HG02885 (cell line): ENCODE data around the gene KISS1R.
"Not testable (repeated sequence)": the region's sequence is repeated elsewhere in the genome, so short reads cannot be mapped to it uniquely, and the experiment has no call there.

Experiments
- ATAC-seq: cut with Tn5 transposase; IDR thresholded peaks from one replicate; pipeline ENCODE4 v1.9.1; 2021; ENCODE audit warnings: mild to moderate bottlenecking; ENCODE audit not compliant: unreplicated experiment, poor library complexity

Gene KISS1R

DNA sequence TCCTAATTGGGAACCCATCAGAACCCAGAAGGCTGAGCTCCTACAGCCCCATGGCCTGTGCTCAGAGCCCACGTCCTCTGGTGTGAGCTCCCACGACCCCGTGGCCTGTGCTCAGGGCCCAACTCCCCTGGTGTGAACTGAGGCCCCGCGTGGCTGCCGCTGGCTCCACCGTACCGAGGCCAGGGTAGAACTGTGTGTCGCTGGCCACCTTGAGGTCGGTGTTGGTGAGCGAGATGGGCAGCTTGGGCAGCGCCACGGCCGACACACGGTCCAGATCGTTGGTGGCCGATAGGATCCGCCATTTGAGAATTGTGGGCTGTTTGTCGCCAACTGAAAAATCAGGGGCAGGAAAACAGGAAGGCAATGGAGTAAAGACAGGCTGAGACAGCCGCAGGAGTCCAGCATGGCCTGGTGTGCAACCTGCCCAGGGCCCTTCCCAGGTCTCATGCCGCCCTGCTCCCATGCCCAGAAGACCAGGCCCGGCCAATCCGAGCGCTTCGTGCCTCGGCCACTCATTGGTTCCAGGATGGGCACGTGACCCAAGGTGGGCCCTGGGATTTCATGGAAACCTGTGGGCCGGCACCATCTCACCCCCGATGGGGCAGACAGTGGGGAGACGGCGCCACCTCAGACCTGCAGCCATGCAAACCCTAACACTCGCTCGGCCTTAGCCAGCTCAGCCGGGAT is 35.6 kb upstream of the KISS1R start:
- ATAC-seq = no peak

- no peak for ATAC-seq
Measured at GRCh38 chr19:882871-883497, 34.1 kb upstream of the KISS1R start.

DNA sequence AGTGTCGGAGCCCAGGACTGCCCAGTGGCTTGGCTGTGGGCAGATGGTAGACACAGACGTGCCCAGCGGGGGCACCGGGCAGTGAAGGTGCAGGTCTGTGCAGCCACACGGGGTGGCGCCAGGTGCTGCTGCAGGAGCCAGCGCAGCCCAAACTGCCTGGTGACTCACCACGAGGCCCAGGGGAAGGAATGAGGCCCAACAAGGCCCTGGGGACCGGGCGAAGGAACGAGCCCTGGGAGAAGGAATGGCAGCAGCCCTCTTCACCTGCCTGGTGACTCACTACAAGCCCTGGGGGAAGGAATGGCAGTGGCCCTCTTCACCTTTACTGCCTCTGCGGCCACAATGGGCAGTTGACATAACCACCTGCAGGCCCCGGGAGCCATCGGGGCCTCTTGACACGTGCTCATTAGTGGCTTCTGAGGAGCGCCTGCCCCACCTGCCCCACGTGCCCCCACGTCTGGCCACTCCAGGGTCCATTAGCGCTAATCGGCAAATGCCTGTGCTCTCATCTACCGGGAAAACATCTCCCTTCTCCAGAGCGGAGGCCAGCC is 33.4 kb upstream of the KISS1R start:
- ATAC-seq = no peak

- ATAC-seq = no peak
Measured at GRCh38 chr19:884420-885211, 32.5 kb upstream of the KISS1R start.

GRCh38 chr19:885536-886224 is 31.5 kb upstream of the KISS1R start:
- no peak for ATAC-seq

DNA sequence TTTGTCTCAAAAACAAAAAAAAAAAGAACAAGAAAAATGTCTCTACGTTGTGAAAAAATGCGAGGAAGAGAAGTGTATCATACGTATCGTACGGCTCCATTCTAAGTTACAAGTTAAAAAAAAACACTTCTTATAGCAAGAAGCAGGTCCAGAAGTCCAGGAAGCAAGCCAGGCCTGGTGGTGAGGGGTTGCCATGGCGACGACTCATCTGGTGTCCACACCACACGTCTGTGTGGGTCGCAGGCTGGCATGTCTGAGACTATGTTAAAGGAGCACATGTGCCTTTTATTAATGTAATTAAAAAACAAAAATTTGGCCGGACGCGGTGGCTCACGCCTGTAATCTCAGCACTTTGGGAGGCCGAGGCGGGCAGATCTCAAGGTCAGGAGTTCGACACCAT is 30.1 kb upstream of the KISS1R start:
- ATAC-seq = no peak

DNA sequence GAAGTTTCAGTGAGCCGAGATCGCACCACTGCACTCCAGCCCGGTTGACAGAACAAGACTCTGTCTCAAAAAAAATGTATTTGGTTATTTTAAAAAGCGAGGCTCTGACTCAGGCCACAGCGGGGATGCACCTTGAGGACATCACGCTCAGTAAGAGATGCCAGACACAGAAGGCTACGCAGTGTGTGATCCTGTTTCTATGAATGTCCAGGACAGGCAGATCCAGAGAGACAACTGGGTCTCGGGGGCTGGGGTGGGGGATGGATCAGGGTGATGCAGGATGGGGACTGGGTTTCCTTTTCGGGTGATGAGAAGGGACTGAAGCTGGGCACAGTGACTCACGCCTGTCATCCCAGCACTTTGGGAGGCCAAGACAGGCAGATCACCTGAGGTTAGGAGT is 29.5 kb upstream of the KISS1R start:
- no peak for ATAC-seq

DNA sequence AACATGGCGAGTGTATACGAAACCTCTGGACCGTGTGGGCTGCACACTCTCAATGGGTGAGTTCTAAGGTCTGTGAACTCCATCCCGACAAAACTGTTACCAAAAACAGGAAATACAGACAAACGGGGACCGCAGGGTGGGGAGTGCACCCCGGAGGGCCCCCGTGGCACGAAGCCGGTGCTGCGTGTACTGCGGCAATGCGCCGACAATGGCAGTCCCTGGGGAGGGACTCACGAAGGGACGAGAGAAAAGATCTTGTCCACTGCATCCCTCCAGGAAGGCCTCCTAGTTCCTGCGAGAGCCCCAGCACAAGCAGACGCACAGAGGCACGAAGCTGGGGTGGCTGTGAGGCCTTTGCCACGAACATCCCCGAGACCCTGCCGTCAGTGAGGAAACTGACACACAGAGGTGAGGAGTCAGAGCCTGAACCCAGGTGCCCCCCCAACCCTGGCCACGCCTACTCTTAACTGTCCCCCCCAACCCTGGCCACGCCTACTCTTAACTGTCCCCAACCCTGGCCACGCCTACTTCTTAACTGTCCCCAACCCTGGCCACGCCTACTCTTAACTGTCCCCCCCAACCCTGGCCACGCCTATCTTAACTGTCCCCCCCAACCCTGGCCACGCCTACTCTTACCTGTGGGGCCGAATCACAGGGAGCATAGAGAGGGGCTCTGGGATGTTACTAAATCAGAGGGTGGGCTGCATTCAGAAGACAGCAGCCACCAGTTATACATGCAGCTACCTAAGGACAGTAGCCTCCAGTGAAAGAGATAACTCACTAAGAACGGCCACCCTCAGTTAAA is 28.4 kb upstream of the KISS1R start:
- ATAC-seq = no peak

GRCh38 chr19:889662-890295 is 27.4 kb upstream of the KISS1R start:
- no peak for ATAC-seq

DNA sequence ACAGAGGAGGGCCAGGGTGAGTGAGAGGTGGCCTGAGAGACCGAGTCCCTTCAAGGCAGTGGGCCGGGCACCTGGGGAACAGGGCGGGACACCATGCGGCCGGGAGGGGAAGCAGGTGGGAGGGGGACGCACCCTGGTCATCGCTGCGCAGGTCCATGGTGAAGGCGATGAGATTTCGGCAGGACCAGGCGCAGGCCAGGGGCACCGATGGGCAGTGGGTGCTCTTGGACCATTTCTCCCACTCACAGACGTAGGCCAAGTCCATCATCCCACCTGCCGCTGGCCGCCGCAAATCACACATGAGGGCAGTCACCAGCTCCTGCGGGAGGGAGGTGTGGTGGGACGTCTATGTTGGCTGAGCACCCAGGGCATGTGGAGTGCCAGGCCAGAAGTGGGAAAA is 26.3 kb upstream of the KISS1R start:
- ATAC-seq = no peak

- not testable (repeated sequence) for ATAC-seq
Measured at GRCh38 chr19:891421-892200, 25.5 kb upstream of the KISS1R start.

GRCh38 chr19:892243-892893 is 24.8 kb upstream of the KISS1R start:
- no peak for ATAC-seq

- peak; percentile 80 for ATAC-seq
Measured at GRCh38 chr19:892894-893689, 24.0 kb upstream of the KISS1R start, which contains the start of the genes MED16 and RNU6-9. Gene MED16, minus strand, starts transcription at chr19:893187. Its CDS starts 2,056 bp downstream, at chr19:891131. Gene RNU6-9, plus strand, starts transcription at chr19:893484.

DNA sequence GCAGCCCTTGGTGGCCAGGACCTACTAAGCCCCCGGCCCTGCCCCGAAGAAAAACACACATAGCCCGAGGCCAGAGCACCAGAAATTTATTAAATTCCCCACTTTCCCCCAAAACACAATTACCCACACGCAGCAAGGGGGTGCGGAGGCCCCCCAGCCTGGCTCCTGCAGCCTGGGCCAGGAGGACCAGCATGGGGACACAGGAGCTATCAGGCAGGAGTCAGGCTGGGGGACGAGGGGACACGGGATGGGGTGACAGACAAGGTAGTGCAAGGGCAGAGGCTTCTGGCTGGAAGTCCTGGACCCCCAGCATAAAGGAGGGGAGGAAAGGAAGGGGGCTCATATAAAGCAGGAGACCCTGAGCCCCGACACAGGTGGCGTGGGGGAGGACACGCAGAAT is 20.7 kb upstream of the KISS1R start:
- no peak for ATAC-seq

GRCh38 chr19:896999-897398 is 20.1 kb upstream of the KISS1R start:
- no peak for ATAC-seq

GRCh38 chr19:897442-898039 is 19.6 kb upstream of the KISS1R start:
- no peak for ATAC-seq

- no peak for ATAC-seq
Measured at GRCh38 chr19:898663-899062, 18.5 kb upstream of the KISS1R start.
